ENCODE results near the gene KLF11. TPM values are rescaled to one million over a fixed set of nuclear protein-coding genes. Genes with fewer than 3 reads are reported as not detected.

Gene KLF11
- total and polyA plus RNA-seq, 2 donors (not counting 1 experiment from before 2014, with no cell fraction given) = 5.9 to 6.8 TPM

DNA sequence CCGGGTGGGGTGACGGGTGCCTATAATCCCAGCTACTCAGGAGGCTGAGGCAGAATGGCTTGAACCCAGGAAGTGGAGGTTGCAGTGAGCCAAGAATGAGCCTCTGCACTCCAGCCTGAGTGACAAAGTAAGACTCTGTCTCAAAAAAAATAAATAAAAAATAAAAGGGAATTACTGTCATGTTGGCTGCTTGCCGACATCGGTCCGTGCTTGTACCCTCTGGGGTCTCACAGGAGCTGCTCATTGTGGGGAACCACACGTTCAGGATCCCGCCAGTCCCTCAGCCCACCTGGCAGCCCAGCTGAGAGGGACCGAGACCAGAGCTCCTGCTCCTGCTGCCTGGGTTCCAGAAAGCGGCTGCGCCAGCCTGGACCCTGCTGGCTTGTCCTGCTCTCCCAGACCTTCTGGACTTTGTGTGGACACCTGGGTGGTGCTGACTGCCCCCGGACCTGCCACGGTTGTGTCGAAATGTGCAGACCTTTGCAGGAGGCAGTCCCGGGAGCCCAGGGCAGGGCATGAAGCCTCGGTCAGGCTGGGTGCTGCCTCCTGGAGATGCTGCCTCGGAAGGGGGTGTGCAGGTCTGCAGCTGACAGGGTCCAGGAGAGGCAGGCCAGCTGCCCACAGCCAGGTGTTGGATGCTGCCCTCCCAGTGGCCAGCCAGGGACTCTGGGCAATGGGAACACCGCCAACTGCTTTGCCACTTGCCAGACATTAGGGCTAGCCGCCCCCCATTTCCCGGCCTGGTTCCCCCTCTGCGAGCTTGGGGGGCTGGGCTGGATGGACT, 16.4 kb downstream of the KLF11 start:
- Histone ChIP-seq H4K20me1 (ENCODE audit: control insufficient read depth, extremely low read depth, insufficient read depth, low read length) (no peaks in the 10 kb centered on the region), H3K27me3 (ENCODE audit: control insufficient read depth, insufficient read depth, low read length) (peaks cover 6% of the 10 kb centered on the region), H3K27ac (ENCODE audit: insufficient read depth, low read length) (no peak overlapping the region), H3K4me2 (ENCODE audit: extremely low read depth, insufficient read depth, low read length) (no peak overlapping the region), H3K4me3 (replicated peaks in 1 of 4; ENCODE audit: control extremely low read depth in 1 of 4, insufficient read depth in 1 of 4, low read depth in 3 of 4, low read length in 4 of 4) (no peak overlapping the region), H3K4me1 (ENCODE audit: control insufficient read depth, extremely low read depth, insufficient read depth, low read length) (peaks cover 3% of the 10 kb centered on the region), H3K36me3 (ENCODE audit: control insufficient read depth, insufficient read depth, low read length) (no peaks in the 10 kb centered on the region), H3K79me2 (ENCODE audit: control insufficient read depth, insufficient read depth, low read length) (no peaks in the 10 kb centered on the region), H3K9ac (ENCODE audit: insufficient read depth, low read length) (no peak overlapping the region), H3K9me3 (ENCODE audit: control insufficient read depth, insufficient read depth, low read depth, low read length) (no peaks in the 10 kb centered on the region), H2AFZ (ENCODE audit: low read length) (no peak overlapping the region)
- DNase-seq (ENCODE audit: low read depth in 2 of 2) = no peak
- TF ChIP-seq, protein P1, sequence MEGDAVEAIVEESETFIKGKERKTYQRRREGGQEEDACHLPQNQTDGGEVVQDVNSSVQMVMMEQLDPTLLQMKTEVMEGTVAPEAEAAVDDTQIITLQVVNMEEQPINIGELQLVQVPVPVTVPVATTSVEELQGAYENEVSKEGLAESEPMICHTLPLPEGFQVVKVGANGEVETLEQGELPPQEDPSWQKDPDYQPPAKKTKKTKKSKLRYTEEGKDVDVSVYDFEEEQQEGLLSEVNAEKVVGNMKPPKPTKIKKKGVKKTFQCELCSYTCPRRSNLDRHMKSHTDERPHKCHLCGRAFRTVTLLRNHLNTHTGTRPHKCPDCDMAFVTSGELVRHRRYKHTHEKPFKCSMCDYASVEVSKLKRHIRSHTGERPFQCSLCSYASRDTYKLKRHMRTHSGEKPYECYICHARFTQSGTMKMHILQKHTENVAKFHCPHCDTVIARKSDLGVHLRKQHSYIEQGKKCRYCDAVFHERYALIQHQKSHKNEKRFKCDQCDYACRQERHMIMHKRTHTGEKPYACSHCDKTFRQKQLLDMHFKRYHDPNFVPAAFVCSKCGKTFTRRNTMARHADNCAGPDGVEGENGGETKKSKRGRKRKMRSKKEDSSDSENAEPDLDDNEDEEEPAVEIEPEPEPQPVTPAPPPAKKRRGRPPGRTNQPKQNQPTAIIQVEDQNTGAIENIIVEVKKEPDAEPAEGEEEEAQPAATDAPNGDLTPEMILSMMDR (conservative IDR thresholded peaks at IDR 0.05 in 1 of 2, IDR thresholded peaks at IDR 0.05 in 1 of 2; ENCODE audit: low read depth in 1 of 2, low read length in 2 of 2) = no peak
- TF ChIP-seq EZH2 (IDR thresholded peaks at IDR 0.05; ENCODE audit: low read length, missing control alignments) = no peak

DNA sequence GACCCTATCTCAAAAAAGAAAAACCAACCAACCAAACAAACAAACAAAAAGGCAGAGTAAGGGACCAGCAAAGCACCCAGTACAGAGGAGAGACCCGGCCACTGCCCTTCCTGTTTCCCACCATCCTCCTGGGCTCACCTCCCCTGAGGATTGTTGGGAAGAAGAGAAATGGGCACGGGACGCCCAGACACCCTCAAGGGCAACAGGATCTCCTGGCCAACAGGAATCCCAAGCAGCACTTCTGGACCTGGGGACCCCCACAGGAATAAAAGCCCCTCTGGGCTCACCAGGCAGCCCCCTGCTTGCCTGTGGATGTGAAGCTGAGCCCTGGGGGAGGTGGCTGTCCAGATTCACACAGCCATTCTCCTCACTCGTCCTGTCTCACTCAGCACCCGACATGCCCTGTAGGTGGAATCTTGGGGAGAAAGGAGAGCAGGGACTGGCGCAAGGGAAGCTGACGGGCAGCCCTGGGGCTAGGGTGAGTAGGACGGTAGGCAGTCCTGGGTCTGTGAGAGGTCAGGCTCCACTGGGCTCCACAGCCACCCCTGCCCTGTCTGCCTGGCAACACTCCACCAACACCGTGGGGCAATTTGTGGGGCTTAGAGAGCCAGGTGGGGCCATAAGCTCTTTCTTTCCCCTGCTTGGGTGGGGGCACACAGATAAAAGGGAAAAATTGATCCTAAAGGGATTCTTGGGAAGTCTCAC, 18.0 kb downstream of the KLF11 start:
- Histone ChIP-seq H3K9ac (ENCODE audit: insufficient read depth, low read length) (no peak overlapping the region), H3K4me1 (ENCODE audit: control insufficient read depth, extremely low read depth, insufficient read depth, low read length) (peaks cover 3% of the 10 kb centered on the region), H2AFZ (ENCODE audit: low read length) (no peak overlapping the region), H3K4me2 (ENCODE audit: extremely low read depth, insufficient read depth, low read length) (no peak overlapping the region), H3K79me2 (ENCODE audit: control insufficient read depth, insufficient read depth, low read length) (no peaks in the 10 kb centered on the region), H3K9me3 (ENCODE audit: control insufficient read depth, insufficient read depth, low read depth, low read length) (no peaks in the 10 kb centered on the region), H4K20me1 (ENCODE audit: control insufficient read depth, extremely low read depth, insufficient read depth, low read length) (no peaks in the 10 kb centered on the region), H3K36me3 (ENCODE audit: control insufficient read depth, insufficient read depth, low read length) (no peaks in the 10 kb centered on the region), H3K27me3 (ENCODE audit: control insufficient read depth, insufficient read depth, low read length) (peaks cover 6% of the 10 kb centered on the region), H3K4me3 (replicated peaks in 1 of 4; ENCODE audit: control extremely low read depth in 1 of 4, insufficient read depth in 1 of 4, low read depth in 3 of 4, low read length in 4 of 4) (no peak overlapping the region), H3K27ac (ENCODE audit: insufficient read depth, low read length) (no peak overlapping the region)
- TF ChIP-seq, protein P1 (conservative IDR thresholded peaks at IDR 0.05 in 1 of 2, IDR thresholded peaks at IDR 0.05 in 1 of 2; ENCODE audit: low read depth in 1 of 2, low read length in 2 of 2) = no peak
- TF ChIP-seq EZH2 (IDR thresholded peaks at IDR 0.05; ENCODE audit: low read length, missing control alignments) = no peak
- no peak for DNase-seq (ENCODE audit: low read depth in 2 of 2)

DNA sequence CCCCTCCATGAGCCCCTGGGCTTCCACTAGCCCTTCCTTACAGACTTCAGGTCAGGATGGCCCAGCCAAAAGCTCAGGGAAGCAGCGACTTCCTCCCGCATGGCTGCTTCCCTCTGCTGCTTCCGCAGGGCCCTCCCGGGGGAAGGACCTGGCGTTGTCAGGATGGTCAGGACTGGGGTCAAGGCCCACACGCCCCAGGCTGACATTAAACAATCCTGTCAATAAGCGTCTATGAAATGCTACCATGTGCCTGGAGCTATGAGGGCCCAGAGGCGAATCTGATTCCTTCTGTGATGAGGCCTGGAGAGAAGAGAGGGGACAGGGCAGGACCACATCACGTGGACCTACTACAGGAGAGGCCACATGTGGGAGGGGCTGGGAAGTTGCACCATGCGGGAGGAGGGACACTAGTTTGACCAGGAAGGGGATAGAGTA, 19.6 kb downstream of the KLF11 start:
- H3K79me2 ChIP-seq (ENCODE audit: control insufficient read depth, insufficient read depth, low read length) = no peaks in the 10 kb centered on the region
- no peak overlapping the region for H3K4me3 ChIP-seq (replicated peaks in 1 of 4; ENCODE audit: control extremely low read depth in 1 of 4, insufficient read depth in 1 of 4, low read depth in 3 of 4, low read length in 4 of 4)
- no peaks in the 10 kb centered on the region for H3K36me3 ChIP-seq (ENCODE audit: control insufficient read depth, insufficient read depth, low read length)
- no peaks in the 10 kb centered on the region for H3K9me3 ChIP-seq (ENCODE audit: control insufficient read depth, insufficient read depth, low read depth, low read length)
- TF ChIP-seq, protein P1 (conservative IDR thresholded peaks at IDR 0.05 in 1 of 2, IDR thresholded peaks at IDR 0.05 in 1 of 2; ENCODE audit: low read depth in 1 of 2, low read length in 2 of 2) = no peak
- TF ChIP-seq EZH2 (IDR thresholded peaks at IDR 0.05; ENCODE audit: low read length, missing control alignments) = no peak
- no peak overlapping the region for H3K4me2 ChIP-seq (ENCODE audit: extremely low read depth, insufficient read depth, low read length)
- no peak for DNase-seq (ENCODE audit: low read depth in 2 of 2)
- no peaks in the 10 kb centered on the region for H4K20me1 ChIP-seq (ENCODE audit: control insufficient read depth, extremely low read depth, insufficient read depth, low read length)
- no peak overlapping the region for H3K27ac ChIP-seq (ENCODE audit: insufficient read depth, low read length)
- peaks cover 6% of the 10 kb centered on the region for H3K27me3 ChIP-seq (ENCODE audit: control insufficient read depth, insufficient read depth, low read length)
- no peaks in the 10 kb centered on the region for H3K4me1 ChIP-seq (ENCODE audit: control insufficient read depth, extremely low read depth, insufficient read depth, low read length)
- no peak overlapping the region for H2AFZ ChIP-seq (ENCODE audit: low read length)
- no peak overlapping the region for H3K9ac ChIP-seq (ENCODE audit: insufficient read depth, low read length)
